ENCODE measurements around the gene ATAD3B.
"Not testable (repeated sequence)": the region's sequence is repeated elsewhere in the genome, so short reads cannot be mapped to it uniquely, and the experiment has no call there.

- TF ChIP-seq, protein P1, sequence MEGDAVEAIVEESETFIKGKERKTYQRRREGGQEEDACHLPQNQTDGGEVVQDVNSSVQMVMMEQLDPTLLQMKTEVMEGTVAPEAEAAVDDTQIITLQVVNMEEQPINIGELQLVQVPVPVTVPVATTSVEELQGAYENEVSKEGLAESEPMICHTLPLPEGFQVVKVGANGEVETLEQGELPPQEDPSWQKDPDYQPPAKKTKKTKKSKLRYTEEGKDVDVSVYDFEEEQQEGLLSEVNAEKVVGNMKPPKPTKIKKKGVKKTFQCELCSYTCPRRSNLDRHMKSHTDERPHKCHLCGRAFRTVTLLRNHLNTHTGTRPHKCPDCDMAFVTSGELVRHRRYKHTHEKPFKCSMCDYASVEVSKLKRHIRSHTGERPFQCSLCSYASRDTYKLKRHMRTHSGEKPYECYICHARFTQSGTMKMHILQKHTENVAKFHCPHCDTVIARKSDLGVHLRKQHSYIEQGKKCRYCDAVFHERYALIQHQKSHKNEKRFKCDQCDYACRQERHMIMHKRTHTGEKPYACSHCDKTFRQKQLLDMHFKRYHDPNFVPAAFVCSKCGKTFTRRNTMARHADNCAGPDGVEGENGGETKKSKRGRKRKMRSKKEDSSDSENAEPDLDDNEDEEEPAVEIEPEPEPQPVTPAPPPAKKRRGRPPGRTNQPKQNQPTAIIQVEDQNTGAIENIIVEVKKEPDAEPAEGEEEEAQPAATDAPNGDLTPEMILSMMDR (IDR thresholded peaks at IDR 0.05; ENCODE audit: insufficient read depth, low read depth, low read length) = not testable (repeated sequence)
- TF ChIP-seq EZH2 (IDR thresholded peaks at IDR 0.05; ENCODE audit: insufficient read depth, low read length) = not testable (repeated sequence)
Observed at GRCh38 chr1:1518621-1519007, 47.0 kb downstream of the ATAD3B start.
